NT2/D1 (cell line): Measurements from ENCODE around the gene ZFYVE21.

ENCODE experiments used
- DNase-seq: peaks from one replicate; pipeline ENCODE4 v3.0.0-alpha.2; 2011; ENCODE audit warnings: low read depth, low spot score
- H3K27me3 ChIP-seq: 2 replicates; pipeline ENCODE4 v1.6.0; 2011; ENCODE audit warnings: mild to moderate bottlenecking; ENCODE audit not compliant: insufficient read length, insufficient read depth
- H3K36me3 ChIP-seq: 2 replicates; pipeline ENCODE4 v1.6.1; 2011; ENCODE audit warnings: mild to moderate bottlenecking, low read length, mixed read lengths; ENCODE audit not compliant: insufficient read depth, insufficient read length
- H3K4me1 ChIP-seq: 2 replicates; pipeline ENCODE4 v1.5.1; 2011; ENCODE audit not compliant: insufficient read depth, insufficient read length
- H3K4me3 ChIP-seq: 2 replicates; pipeline ENCODE4 v1.5.1; 2011; ENCODE audit warnings: low read depth; ENCODE audit not compliant: insufficient read length
- H3K9ac ChIP-seq: 2 replicates; pipeline ENCODE4 v1.6.0; 2011; ENCODE audit warnings: low read depth; ENCODE audit not compliant: insufficient read length
- H3K9me3 ChIP-seq: 2 replicates; pipeline ENCODE4 v1.5.1; 2011; ENCODE audit warnings: mild to moderate bottlenecking, low read length; ENCODE audit not compliant: insufficient read depth
- SUZ12 ChIP-seq: IDR thresholded peaks from 2 replicates; pipeline ENCODE4 v1.6.1; 2011; ENCODE audit not compliant: insufficient read length, insufficient read depth; ENCODE audit errors: extremely low read depth
- YY1 ChIP-seq: IDR thresholded peaks from 2 replicates; pipeline ENCODE4 v1.6.1; 2011; ENCODE audit not compliant: insufficient read length, insufficient read depth
- ZNF274 ChIP-seq: IDR thresholded peaks from 2 replicates; pipeline ENCODE4 v1.6.1; 2011; ENCODE audit warnings: mild to moderate bottlenecking, low read depth, low read length

The ZFYVE21 gene

GRCh38 chr14:103738166-103738565 is 22.6 kb downstream of the ZFYVE21 start:
- no peaks in the 10 kb centered on the region; the same call in 1 of the 2 replicates for H3K9me3 ChIP-seq
- peaks cover 11% of the 10 kb centered on the region for H3K4me1 ChIP-seq
- H3K9ac ChIP-seq: no peak overlapping the region
- DNase-seq: no peak
- TF ChIP-seq YY1 (no peak), ZNF274 (no peak), SUZ12 (no peak)
- peaks cover 24% of the 10 kb centered on the region for H3K36me3 ChIP-seq
- no peak overlapping the region for H3K4me3 ChIP-seq
- H3K27me3 ChIP-seq: no peaks in the 10 kb centered on the region

DNA sequence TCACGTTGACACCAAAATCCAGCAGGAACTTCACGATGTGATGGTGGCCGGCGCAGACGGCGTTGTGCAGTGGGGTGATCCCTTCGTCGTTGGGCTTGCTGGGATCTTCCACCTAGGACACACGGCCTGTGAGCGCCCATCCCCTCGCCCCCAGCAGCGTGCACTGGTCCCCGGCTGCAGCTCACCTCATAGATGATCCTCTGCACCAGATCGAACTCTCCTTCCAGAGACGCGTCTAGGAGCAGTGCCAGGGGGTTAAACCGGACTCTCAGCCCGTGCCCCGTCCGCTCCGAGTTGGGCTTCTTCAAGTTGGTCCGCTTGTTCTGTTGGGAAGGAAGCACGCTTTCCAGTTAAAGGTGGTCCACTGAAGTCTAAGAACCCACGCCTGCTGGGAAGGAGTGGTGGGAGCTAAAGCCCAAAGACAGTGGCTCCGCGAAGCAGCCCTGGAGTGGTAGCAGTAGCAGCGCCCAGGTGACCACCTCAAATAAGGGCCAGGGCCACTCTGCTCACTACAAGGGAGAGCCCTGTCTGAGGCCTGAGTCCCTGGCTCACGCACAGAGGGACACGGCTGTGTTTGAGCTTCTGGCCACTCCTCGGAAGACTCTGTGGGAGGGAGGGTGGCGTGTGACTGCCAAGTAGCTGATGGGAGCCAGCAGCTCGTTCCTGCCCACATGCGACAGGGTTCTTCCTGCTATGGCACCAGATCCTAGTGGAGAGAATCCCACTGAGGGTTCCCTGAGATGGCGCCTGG is 23.3 kb downstream of the ZFYVE21 start:
- Histone ChIP-seq H3K4me1 (peaks cover 13% of the 10 kb centered on the region), H3K27me3 (no peaks in the 10 kb centered on the region), H3K9me3 (no peaks in the 10 kb centered on the region; the same call in 1 of the 2 replicates), H3K36me3 (peaks cover 18% of the 10 kb centered on the region), H3K9ac (no peak overlapping the region), H3K4me3 (no peak overlapping the region)
- no peak for DNase-seq
- no peak for TF ChIP-seq YY1
- no peak for TF ChIP-seq SUZ12
- TF ChIP-seq ZNF274: no peak

DNA sequence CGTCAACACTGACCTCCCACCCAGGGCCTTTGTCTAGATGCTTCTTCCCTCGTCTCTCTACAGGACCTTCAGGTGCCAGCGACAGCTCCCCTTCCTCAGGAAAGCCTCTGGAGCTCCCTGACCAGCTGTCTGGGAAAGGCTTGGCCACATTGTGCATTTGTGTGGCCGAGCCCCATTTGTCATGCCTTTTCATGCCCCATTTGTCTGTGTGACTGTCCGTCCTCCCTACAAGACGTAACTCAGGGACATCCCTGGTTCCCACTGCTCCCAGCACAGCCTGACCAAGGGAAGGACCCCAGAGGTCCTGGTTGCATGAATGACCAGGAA is 23.8 kb downstream of the ZFYVE21 start:
- Histone ChIP-seq H3K27me3 (no peaks in the 10 kb centered on the region), H3K36me3 (peaks cover 14% of the 10 kb centered on the region), H3K4me3 (no peak overlapping the region), H3K4me1 (peaks cover 13% of the 10 kb centered on the region), H3K9me3 (no peaks in the 10 kb centered on the region; the same call in 1 of the 2 replicates), H3K9ac (no peak overlapping the region)
- TF ChIP-seq SUZ12 (no peak), ZNF274 (no peak), YY1 (no peak)
- no peak for DNase-seq

DNA sequence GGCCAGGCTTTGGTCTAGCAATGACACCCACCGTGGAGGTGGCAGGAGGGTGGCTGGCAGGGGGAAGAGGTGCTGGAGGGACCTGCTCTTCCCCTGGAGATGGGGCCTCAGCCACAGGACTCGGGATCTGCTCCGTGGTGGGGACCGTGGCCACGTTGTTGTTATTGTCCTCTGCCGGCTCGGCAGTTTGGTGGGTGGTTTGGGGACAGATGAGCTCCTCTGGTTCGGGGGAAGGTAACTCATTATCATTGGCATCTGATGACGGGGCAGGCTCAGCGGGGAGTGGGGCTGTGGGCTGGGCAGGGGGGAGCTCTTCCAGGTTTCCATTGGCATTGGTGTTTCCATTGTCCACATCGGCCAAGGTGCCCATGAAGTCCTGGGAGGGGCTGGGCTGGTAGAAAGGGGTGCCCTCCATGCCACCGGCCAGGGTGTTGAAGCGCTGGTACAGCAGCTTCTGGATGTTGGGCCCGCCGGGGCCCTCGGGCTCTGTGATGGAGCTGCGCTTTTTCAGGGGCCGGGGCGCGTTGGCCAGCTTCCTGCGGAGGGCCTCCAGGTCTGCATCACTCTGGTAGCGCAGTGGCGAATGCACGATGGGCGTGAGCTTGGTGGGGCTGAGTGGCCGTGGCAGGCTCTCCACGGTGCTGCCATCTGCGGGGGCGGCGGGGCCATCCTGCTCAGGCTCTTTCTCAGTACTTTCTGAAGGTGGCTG is 24.3 kb downstream of the ZFYVE21 start:
- H3K36me3 ChIP-seq: peaks cover 11% of the 10 kb centered on the region
- TF ChIP-seq SUZ12: no peak
- TF ChIP-seq ZNF274: no peak
- no peak for TF ChIP-seq YY1
- H3K9ac ChIP-seq: no peak overlapping the region
- no peak overlapping the region for H3K4me3 ChIP-seq
- DNase-seq: no peak
- peaks cover 13% of the 10 kb centered on the region for H3K4me1 ChIP-seq
- H3K9me3 ChIP-seq: no peaks in the 10 kb centered on the region; the same call in 1 of the 2 replicates
- no peaks in the 10 kb centered on the region for H3K27me3 ChIP-seq

GRCh38 chr14:103740991-103741689 is 25.5 kb downstream of the ZFYVE21 start:
- Histone ChIP-seq H3K9me3 (no peaks in the 10 kb centered on the region; the same call in 1 of the 2 replicates), H3K36me3 (peaks cover 8% of the 10 kb centered on the region), H3K4me1 (peaks cover 8% of the 10 kb centered on the region), H3K9ac (no peak overlapping the region), H3K27me3 (no peaks in the 10 kb centered on the region), H3K4me3 (no peak overlapping the region)
- no peak for DNase-seq
- TF ChIP-seq ZNF274 (no peak), SUZ12 (no peak), YY1 (no peak)

GRCh38 chr14:103741876-103742275 is 26.3 kb downstream of the ZFYVE21 start:
- Histone ChIP-seq H3K4me3 (no peak overlapping the region), H3K4me1 (peaks cover 8% of the 10 kb centered on the region), H3K9me3 (no peaks in the 10 kb centered on the region; the same call in 1 of the 2 replicates), H3K27me3 (no peaks in the 10 kb centered on the region), H3K36me3 (peaks cover 8% of the 10 kb centered on the region), H3K9ac (no peak overlapping the region)
- DNase-seq: no peak
- no peak for TF ChIP-seq ZNF274
- no peak for TF ChIP-seq YY1
- TF ChIP-seq SUZ12: no peak
